ENCODE results near the gene EDEM3. TPM values are rescaled to one million over a fixed set of nuclear protein-coding genes. Genes with fewer than 3 reads are reported as not detected.

Gene EDEM3
- total and polyA plus RNA-seq, 2 of the 8 experiments (the other 6 are each of a cell fraction or from before 2014, with no cell fraction given) = 1.6 to 14.0 TPM

GRCh38 chr1:184743062-184743756 is 11.4 kb downstream of the EDEM3 start (continued):
- TF ChIP-seq CHD7 (IDR thresholded peaks at IDR 0.05; ENCODE audit: insufficient replicate concordance, low read length) (no peak), FOSL1 (IDR thresholded peaks at IDR 0.05; ENCODE audit: insufficient read depth, low read depth, low read length) (no peak), EP300 (IDR thresholded peaks at IDR 0.05; ENCODE audit: borderline replicate concordance in 1 of 2, low read depth in 2 of 2, low read length in 2 of 2) (no peak)

Measured in H1 (cell line).